NCI-H345 (cell line): ENCODE data around the gene NEAT1.

Source experiments
- DNase-seq: peaks from one replicate; lab custom pipeline; 2025; lab: John Stamatoyannopoulos, UW

Gene NEAT1

DNA sequence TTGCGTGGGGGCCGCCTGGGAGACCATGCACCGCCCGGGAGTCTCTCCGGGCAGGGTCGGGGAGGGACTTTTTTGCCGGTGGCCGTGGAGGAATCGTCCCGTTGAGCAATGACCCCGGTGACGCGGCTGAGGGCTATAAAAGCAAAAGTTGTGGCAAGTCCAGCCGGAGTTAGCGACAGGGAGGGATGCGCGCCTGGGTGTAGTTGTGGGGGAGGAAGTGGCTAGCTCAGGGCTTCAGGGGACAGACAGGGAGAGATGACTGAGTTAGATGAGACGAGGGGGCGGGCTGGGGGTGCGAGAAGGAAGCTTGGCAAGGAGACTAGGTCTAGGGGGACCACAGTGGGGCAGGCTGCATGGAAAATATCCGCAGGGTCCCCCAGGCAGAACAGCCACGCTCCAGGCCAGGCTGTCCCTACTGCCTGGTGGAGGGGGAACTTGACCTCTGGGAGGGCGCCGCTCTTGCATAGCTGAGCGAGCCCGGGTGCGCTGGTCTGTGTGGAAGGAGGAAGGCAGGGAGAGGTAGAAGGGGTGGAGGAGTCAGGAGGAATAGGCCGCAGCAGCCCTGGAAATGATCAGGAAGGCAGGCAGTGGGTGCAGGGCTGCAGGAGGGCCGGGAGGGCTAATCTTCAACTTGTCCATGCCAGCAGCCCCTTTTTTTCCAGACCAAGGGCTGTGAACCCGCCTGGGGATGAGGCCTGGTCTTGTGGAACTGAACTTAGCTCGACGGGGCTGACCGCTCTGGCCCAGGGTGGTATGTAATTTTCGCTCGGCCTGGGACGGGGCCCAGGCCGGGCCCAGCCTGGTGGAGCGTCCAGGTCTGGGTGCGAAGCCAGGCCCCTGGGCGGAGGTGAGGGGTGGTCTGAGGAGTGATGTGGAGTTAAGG, at the start of gene NEAT1:
Gene NEAT1, plus strand, starts transcription at position 166 of the 883 bp plus-strand sequence.
- no peak for DNase-seq

DNA sequence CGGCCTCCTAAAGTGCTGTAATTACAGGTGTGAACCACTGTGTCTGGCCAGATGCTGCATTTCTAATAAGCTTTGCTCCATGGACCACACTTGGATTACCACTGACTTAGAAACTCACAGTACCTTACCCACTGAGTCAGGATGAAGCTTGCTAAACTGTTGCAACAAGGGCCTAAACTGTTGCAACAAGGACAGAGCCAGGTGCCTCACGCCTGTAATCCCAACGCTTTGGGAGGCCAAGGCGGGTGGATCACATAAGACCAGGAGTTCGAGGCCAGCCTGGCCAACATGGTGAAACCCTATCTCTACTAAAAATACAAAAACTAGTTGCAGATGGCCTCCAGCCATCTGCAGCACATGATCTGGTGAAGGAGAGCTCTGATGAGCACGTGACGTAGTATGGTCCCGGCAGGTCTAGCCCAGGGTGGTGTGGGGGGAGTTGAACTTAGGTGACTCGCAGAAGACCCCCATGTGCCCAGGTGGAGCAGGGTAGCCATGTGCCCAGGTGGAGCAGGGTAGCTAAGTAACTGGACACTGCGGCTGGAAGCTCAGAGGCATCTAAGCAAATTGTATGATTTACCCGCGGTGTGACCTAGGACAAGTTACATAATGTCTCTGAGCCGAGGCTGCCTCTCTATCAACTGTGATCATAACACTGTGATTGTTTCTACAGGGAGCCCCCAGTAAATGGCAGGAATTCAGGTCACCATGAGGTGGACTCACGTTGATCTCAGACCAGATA, 48.6 kb upstream of the NEAT1 start:
- DNase-seq = no peak

DNA sequence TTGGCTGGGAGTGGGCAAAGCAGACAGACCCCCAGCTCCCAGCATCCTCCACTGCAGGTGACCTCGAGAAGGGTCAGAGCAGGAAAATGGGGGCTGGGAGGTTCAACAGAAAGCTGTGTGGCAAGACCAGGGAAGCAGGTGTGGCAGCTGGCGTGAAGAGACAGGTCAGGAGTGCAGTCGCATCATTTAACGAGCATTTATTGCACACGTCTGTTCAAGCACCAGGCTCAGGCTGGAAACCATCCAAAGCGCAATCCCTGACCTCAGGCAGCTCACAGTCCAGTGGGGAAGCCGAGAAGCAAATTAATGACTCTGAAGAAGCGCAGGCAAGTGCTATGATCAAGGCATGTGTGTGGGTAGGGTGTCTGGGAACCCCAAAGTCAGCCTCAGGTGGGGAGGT, 47.6 kb upstream of the NEAT1 start:
- DNase-seq = no peak

DNA sequence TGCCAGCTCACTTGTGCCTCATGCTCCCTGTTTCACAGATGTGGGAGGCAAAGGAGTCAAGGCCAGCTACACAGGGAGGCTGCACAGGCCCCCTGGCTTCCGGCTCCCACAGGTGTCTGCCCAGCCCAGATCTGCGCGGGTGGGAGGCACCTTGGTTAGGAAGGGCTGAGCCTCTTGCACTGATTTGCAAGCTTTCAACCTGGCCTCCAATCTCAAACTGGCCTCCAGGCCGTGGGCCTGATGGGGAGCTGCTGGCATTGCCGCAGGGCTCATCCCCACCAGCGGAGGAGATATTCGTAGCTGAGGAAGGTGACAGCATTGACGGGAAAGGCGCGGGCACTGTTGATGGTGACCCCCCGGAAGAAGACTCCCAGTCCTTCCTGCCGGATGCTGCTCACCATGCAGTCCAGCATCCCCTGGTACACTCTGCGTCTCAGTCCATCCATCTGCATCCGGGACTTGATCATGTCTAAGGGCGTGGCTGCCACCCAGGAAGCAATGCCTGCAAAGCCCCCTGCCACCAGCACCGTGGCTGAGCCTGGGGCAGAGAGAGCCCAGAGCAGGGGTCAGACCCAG, 46.4 kb upstream of the NEAT1 start:
- DNase-seq = no peak

DNA sequence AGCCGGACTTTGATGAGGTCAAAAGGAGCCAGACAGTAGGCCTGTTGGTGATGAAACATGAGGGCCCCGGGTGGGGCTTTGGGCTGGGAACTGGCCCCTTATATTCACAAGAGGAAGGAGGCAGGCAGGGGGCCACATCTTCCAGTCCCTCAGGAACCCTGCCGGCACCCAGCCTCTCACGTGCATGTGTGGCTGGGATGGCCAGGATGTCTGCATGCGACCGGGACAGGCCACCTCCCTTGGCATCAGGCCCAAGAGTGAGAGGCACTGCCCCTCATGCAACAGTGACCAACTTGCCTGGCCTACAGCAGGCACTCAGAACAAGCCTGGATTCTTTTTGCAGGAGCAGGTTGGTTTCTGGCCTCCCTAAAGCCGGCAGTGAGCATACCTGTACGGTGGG, 45.6 kb upstream of the NEAT1 start:
- no peak for DNase-seq

DNA sequence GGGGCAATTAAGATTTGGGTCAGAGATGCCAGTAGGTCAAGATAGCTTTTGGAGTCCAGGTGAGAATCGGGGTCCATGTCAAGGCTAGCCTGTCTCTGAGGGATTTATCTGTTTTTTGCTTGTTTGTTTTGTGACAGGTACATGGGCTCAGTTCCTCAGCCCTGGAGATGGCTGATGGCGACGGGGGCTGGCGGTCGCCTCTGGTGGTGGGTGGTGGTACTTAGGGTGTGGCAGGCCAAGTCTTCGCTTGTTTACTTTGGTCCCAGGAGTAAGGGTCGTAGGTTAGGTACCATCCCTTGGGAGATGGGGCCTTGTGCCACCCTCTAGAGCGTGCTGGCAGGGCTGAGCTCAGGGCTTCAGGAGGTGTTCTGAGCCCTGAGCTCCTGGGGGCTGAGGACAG, 44.8 kb upstream of the NEAT1 start:
- DNase-seq = no peak

DNA sequence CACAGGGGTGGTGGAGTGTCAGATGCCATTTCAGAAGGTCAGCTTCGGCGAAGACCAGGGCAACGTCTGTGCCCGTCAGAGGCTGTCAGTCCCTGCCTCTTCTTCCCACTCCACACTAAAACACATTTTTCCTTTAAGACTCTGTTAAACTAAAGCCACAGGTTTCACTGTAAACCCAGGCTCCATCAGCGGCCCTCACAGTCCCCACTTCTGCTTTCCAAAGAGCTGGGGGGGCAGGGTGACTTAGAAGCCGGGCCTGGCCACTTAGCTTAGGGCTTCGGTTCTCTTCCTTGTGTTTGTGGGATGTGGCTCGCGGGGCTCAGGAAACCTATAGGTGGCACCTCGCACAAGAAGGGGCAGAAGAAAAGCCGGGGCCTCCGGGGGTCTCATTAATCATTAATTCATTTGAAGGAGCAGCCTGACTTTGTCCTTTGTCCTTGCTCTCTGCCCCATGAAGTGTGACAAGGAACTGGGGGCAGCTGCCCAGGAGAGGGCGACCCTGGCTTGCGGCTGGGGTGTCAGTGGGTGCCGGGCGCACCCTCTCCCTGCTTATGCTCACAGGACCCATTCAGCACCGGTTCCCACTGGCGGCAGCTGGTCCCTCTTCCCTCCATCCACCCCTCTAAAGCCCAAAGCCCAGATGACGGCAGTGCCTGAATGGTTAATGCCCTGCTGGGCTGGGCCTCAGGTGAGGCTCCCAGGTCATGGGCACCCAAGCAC, 44.2 kb upstream of the NEAT1 start:
- no peak for DNase-seq

DNA sequence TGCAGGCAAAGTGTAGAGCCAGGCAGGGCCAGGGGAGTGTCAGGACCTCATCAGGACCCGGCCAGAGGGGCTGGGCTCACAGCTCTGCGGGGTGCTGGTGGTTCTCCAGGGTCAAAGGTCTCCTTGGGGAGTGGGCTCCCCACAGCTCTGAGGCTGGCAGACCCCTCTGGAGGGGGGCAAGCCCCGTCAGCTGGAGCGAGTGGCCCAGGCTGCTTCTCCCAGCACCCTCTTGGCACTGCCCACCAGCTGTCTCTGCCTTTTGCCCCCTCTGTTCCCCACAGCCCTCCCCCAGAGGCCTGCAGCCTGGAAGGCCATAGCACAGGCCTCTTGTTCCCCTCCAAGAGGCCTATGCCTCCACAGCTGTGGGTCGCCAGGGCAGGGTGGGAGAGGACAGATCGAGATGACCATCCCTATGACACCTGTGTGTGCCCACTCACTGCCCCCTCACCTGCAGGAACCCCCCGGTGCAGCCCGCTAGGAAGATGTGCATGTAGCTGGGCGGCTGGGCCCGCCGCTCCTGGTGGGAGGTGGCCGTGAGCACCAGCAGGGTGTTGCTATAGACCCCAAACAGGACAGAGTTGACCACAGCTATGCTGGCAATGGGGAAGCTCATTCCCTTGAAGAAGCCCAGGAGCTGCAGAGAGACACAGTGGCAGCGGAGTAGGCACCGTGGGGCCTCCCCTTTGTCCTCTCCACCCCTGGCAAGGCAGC, 43.5 kb upstream of the NEAT1 start:
- DNase-seq = no peak

DNA sequence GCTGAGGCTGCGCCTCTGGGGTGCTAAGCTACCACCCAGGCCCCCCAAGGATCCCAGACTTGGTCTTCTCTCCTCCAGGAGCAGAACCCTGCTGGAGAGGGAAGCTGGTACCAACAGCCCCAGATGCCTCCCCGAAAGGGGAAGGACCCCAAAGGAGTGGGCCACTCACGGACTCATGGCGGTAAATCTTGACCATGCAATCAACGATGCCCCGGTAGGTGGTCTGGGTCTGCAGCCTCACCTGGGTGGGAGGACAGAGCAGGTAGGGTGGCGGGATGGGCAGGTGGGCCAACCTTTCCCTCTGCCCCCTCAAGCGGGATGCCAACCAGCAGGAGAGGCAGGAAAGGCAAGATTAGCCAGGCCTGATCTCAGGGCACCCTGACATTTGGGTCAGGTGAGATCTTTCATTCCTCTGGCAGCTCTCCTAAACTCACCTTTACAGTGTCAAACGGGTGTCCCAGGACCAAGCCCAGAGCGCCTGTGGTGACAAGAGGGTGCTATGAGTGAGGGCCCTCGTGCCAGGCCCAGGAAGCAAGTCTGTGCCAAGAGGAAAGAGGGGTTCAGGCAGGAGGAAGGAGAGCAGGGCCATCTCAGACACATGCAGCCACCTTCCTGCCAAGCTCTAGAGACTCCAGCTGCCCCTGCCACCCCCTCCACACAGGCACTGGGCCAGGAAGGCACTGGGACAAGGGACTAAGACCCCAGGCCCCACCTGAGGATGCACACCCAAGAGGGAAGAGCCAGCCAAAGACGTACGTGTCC, 42.7 kb upstream of the NEAT1 start:
- no peak for DNase-seq

DNA sequence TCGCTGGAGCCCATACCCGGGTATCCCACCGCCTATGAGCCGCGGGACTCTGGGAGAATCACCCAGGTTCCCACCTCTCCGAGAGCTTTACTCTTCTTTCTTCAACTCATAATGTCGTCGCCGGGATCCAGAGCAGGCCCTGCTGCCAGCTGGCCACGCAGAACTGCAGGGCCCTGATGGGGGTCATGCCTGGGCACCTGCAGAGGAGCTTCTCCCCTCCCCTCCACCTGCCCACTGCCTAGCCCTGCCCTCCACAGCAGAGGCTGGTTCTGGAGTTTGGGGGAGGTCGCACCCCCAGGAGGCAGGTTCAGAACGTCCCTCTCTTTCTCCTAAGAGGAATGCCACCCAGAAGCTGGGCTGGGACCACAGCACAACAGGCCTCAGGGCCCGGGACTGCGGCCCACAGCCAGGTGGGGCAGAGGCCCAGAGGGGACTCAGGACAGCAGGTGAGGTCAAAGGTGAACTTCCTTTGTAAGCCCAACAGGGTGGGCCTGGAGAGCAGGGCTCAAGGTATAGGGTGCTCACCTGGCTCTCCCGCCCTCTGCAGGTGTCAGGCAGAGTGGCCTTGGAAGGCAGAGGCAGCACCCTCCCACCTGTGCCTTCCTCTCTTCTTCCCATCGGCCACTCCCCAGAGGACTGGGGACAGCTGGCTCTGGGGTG, 42.0 kb upstream of the NEAT1 start:
- DNase-seq = no peak

DNA sequence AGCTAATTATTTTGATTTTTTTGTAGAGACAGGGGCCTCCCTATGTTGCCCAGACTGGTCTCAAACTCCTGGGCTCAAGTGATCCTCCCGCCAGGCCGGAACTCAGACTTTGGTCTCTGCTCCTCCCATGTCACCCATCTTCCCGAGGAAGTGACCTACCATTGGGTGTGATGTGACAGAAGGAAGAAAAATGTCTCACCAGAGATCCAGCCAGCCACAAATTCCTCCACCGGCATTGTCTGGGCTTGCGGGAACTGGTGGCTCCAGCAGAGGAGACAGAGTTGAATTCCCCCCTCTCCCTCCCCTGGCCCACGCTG, 40.9 kb upstream of the NEAT1 start:
- no peak for DNase-seq

DNA sequence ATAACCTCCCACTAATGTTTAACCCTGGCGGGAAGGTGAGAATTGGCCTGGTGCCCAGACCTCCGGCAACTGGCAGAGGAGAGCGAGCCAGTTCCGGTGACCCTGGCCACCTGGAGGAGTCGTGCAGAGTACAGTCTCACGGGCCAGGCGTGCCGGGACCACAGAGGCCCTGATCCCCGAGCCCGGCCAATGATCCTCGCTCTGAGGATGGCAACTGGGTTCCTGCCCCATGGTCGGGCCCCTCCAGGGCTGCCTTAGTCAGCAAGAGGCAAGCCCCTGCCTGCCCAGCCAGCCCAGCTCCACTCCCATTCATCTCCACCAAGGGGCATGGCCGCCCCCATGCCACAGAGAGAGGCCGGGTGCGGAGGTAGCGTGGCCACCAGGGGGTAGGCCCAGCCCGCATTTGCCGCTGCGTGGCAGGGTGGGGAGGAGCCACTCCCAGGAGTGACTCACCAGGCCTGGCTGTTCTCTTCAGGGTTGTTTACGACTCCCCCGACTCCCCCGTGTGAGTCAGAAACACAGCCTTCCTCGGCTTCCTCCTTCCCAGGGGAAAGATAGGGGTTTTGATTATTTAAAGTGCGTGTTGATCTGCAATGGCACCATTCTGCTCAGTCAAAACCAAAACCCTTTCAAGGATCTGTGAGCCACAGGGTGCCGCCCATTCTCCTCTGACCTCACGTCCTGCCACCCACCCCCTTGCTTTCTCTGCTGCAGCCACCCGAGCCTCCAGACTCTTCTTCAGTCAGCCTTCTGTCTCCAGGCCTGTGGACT, 40.4 kb upstream of the NEAT1 start, which contains the start of gene SLC25A45:
Gene SLC25A45, minus strand, starts transcription at position 614 of the 771 bp plus-strand sequence. CDS start 695 bp downstream, outside the sequence.
- peak; percentile 92 for DNase-seq

DNA sequence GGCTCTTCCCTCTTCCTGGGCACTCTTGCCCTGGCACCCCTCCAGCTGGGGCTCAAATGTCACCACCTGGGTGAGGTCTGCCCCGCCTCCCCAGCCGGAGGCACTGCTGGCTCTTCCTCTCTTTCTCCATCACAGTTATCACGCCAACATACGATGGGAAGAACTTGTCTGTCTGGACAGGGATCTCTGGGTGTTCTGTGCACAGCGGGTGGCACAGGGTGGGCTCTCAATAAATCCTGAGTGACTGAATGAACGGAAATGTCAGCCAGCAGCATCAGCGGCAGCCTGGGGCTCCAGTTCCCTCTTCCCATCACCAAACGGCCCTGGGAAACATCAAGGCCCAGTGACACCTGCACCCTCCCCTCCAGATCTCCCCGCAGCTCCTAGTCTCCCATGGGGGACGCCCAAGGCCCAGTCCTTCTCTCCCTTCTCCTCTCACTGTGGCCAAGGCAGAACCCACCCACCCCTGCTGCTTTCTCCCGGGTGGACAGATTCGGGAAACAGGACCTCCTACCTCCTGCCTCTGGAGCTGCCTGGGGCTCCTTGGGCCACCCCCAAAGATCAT, 39.7 kb upstream of the NEAT1 start:
- no peak for DNase-seq

DNA sequence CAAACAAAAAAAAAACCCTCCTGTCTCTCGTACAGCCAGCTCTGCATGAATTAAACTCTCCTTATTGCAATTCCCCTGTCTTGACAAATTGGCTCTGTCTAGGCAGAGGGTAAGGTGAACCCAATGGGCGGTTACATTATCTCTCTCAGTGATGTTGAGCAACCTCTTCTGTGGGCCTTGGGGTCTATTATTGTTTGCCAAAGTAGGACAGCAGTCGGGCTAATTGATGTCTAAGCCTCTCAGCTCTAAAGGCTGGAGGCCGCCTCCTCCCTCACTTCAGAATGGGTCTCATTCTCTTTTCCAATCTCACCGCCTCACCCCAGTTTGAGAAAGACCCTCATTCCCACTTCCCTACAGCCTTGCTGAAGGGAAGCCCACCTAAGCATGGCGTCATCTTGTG, 38.8 kb upstream of the NEAT1 start:
- no peak for DNase-seq

DNA sequence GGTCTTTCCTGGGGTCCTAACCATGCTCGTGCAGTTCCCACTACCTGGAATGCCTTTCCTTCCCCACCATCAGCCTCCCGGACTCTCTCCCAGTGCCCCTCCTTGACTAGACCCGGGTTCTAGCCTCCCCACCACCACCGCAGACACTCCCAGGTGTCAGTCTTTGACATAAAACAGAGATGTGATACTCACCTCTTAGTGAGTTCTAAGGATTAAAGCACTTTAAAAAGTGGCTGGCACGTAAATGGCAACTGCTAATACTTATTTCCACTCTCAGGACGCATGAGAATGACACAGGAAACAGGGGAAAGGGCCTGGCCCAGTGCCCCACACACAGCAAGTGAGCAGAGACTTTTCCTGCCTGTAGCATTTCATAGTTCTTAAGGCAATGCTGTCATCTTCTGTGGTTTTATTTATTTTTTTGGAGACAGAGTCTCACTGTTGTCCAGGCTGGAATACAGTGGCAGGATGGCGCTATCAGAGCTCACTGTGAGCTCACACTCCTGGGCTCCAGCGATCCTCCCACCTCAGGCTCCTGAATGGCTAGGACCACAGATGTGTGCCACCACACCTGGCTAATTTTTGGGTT, 38.2 kb upstream of the NEAT1 start:
- no peak for DNase-seq

DNA sequence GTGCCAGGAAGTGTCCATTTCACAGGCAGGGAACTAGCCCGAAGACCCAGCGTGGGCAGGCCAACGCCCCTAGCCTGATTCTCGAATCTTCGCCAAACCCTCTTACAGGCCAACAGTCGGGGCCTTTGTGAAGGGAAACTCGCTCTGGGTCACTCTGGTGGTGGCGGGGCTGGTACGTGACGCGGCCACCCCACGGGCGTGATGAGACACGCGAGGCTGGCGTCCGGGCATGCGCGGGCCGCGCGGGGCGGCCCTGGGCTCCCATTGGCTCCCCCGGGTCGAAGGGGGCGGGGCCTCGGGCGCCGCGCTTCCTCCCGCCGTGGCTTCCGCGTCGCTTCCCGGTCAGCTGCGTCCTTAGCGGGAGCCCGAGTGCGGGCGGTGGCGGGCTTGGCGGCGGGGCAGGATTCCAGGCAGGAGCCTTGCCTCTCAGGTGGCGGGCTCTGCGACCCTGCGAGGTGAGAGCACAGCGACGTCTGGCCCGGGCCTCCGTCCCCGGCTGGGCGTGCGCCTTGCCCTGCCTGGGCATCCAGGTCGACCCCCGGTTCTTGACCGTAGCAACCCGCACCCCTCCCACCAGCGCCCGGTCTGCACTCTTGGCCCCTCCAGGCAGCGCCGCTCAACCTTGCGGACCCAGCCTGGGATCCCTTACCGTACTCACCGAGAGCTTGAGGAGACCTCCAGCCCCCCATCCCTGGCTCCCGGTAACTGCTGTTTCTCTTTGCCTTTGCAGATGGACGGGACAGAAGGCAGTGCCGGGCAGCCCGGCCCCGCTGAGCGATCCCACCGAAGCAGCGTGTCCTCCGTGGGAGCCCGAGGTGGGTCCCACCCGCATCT, 36.1 kb upstream of the NEAT1 start, which contains the start of gene FRMD8:
Gene FRMD8, plus strand, starts transcription at position 331 of the 834 bp plus-strand sequence. Its CDS starts 400 bp downstream, at position 731.
- peak; percentile 86 for DNase-seq

DNA sequence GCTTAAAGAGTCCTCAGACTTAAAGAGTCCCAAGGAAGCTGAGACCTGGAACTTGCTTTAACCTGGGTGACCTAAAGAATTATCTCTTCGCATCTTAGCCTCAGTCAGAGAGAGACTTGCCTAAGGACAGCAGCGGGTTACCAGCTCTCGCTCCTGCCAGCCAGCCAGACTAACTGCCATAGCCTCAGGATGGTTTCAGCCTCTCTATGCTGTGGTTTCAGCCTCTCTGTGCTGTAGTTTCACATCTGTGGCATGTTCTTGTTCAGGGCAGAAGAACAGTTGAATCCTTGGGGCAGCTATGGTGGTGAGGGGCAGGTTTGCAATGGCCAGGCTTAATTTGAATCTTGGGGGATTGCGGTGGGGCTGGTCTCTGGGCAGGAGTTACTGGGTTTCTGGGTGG, 33.9 kb upstream of the NEAT1 start:
- DNase-seq = no peak
